Fibroblast of villous mesenchyme (primary cell): ENCODE data around the gene PRRG4. TPM values are rescaled to one million over a fixed set of nuclear protein-coding genes. Genes with fewer than 3 reads are reported as not detected.

Experiments
- DNase-seq: peaks from one replicate; pipeline ENCODE4 v3.0.0-alpha.2; 2010; ENCODE audit warnings: low read depth
- H3K4me3 ChIP-seq: 2 replicates; pipeline ENCODE4 v1.5.1; 2011; ENCODE audit warnings: low read depth, mild to moderate bottlenecking, low read length
- CTCF ChIP-seq: IDR thresholded peaks from 2 replicates; pipeline ENCODE4 v1.5.1; 2012; ENCODE audit warnings: low read depth, mild to moderate bottlenecking, low read length; ENCODE audit not compliant: insufficient read depth
- total RNA-seq: library from RNA; depleted of rRNA; stranded (reverse); fragments of >200 nt; gene quantifications from 2 replicates; pipeline ENCODE4 v1.2.3, GENCODE V29; 2012

Gene PRRG4
- total RNA-seq, 1 donor, result under 0.01 TPM

DNA sequence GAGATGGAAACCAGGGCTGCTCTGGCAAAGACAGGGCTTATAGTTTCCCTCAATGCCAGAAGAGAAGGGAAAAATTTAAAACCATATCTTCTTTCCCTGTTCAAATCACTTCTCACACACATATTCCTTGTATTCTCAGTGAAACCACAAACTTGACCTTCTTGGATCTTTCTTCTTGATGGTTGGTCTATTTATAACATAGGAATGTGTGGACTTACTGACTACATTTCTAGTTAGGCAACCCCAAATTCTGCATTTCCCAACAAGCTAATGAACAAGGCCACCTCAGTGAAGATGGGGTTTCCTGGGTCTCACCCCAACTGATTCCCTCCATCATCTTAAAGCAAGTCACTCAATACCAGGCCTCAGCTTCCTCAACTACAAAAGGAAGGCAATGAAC is 59.1 kb downstream of the PRRG4 start:
- DNase-seq, result peak; percentile 47
- no peak overlapping the region for H3K4me3 ChIP-seq
- TF ChIP-seq CTCF, result no peak

DNA sequence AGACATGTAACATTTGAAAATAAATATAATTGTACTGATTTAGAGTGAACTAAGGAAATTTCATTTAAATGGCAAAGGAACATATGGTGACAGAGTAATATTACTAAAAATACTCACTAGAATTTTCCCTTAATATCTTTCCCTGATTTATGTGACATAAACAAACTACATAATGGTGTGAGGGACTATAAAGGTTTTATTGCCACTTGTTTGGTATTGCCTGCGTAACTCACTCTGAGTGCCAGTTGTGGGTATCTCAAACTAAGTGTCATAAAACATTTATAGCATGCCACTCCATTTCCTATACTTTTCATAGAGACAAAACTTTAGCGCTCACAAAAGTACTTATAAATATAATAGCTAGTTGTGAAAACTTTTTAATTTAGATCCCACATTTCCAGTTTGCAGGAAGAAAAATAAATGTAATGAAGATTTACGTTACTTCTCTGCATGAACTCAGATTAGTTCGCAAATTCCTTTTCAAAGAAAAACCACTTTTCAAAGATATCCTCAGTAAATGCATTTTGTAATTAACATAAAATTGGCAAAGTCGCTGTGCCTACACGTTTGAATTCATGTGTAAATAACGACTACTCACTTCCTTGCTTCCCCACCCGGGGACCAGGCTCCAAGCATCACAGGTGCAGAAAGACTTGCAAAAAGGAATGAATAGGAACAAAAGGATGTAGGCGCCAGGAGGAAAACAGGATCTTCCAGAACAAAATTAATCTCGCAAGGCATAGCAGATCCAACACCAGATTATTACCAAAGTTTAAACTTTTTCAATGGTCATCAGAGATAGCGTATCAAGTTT is 61.3 kb downstream of the PRRG4 start:
- no peak overlapping the region for H3K4me3 ChIP-seq
- TF ChIP-seq CTCF, result no peak

GRCh38 chr11:32891657-32892354 is 62.1 kb downstream of the PRRG4 start:
- peak overlapping the region; percentile 89 for H3K4me3 ChIP-seq

More for the DNA sequence above, 61.3 kb downstream of the PRRG4 start:
- DNase-seq, result no peak

GRCh38 chr11:32892355-32893092 is 62.8 kb downstream of the PRRG4 start, which contains the start of gene QSER1:
Gene QSER1, plus strand, starts transcription at chr11:32892811. Its CDS starts 315 bp downstream, at chr11:32893126.
- DNase-seq, result peak; percentile 47
- no peak for TF ChIP-seq CTCF
- H3K4me3 ChIP-seq, result peak within 1 kb of the TSS; percentile 89

More at GRCh38 chr11:32891657-32892354, 62.1 kb downstream of the PRRG4 start:
- no peak for TF ChIP-seq CTCF
- peak; percentile 10 for DNase-seq

DNA sequence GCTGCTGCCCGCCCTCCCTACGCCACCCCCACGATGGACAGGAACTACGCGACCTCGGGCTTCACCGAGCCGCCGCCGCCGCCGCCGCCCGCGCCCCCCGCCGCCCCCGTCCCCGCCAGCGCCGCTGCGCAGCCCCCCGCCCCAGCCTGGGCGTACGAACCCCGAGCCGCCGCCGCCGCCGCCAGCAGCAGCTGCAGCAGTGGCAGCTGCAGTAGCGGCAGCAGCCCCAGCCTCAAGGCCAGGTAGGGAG is 63.3 kb downstream of the PRRG4 start:
- no peak for DNase-seq
- peak overlapping the region; percentile 89 for H3K4me3 ChIP-seq
- TF ChIP-seq CTCF, result no peak

- peak; percentile 45 for DNase-seq
- TF ChIP-seq CTCF, result peak; percentile 45
- peak overlapping the region; percentile 89 for H3K4me3 ChIP-seq
Measured at GRCh38 chr11:32893343-32894148, 63.8 kb downstream of the PRRG4 start.
